Astrocyte (in vitro differentiated cells and primary cell): ENCODE data around the gene FBXL4. TPM values are rescaled to one million over a fixed set of nuclear protein-coding genes. Genes with fewer than 3 reads are reported as not detected.

Experiments used
- DNase-seq: peaks from one replicate; pipeline ENCODE4 v3.0.0-alpha.2; 2010; ENCODE audit warnings: low read depth
- FAIRE-seq: peaks from 2 replicates; lab custom pipeline; 2011; peaks lifted over from hg19 to GRCh38; lab: Jason Lieb, UNC
- H2AFZ ChIP-seq: 2 replicates; pipeline ENCODE4 v1.6.0; 2012; ENCODE audit warnings: low read depth, low read length, inconsistent platforms
- H3K27ac ChIP-seq: 2 replicates; pipeline ENCODE4 v1.5.1; 2011; ENCODE audit warnings: low read depth, low read length, inconsistent platforms
- H3K27me3 ChIP-seq: 2 replicates; pipeline ENCODE4 v1.6.0; 2011; ENCODE audit warnings: low read length, inconsistent platforms; ENCODE audit not compliant: insufficient read depth
- H3K36me3 ChIP-seq: 2 replicates; pipeline ENCODE4 v1.5.1; 2011; ENCODE audit warnings: low read length, inconsistent platforms; ENCODE audit not compliant: insufficient read depth
- H3K4me1 ChIP-seq: 2 replicates; pipeline ENCODE4 v1.5.1; 2011; ENCODE audit warnings: low read length, inconsistent platforms; ENCODE audit not compliant: insufficient read depth
- H3K4me2 ChIP-seq: 2 replicates; pipeline ENCODE4 v1.6.0; 2012; ENCODE audit warnings: low read length, inconsistent platforms
- H3K4me3 ChIP-seq: 2 replicates; pipeline ENCODE4 v1.5.1; 2011; ENCODE audit warnings: low read depth, mild to moderate bottlenecking, low read length, inconsistent platforms; ENCODE audit not compliant: insufficient read depth
- H3K79me2 ChIP-seq: 2 replicates; pipeline ENCODE4 v1.6.0; 2012; ENCODE audit warnings: mild to moderate bottlenecking, low read length, inconsistent platforms; ENCODE audit not compliant: insufficient read depth
- H3K9ac ChIP-seq: 2 replicates; pipeline ENCODE4 v1.6.0; 2012; ENCODE audit warnings: mild to moderate bottlenecking, low read length, inconsistent platforms
- H3K9me3 ChIP-seq: 2 replicates; pipeline ENCODE4 v1.5.1; 2012; ENCODE audit warnings: low read depth, mild to moderate bottlenecking, low read length, inconsistent platforms; ENCODE audit not compliant: insufficient read depth
- H4K20me1 ChIP-seq: 2 replicates; pipeline ENCODE4 v1.6.0; 2012; ENCODE audit warnings: low read length, inconsistent platforms; ENCODE audit not compliant: insufficient read depth
- H3K27ac Mint-ChIP-seq: one replicate; pipeline ENCODE4 v1.8.0; 2021; ENCODE audit warnings: mild to moderate bottlenecking, mixed read lengths; ENCODE audit not compliant: unreplicated experiment
- H3K27me3 Mint-ChIP-seq: one replicate; pipeline ENCODE4 v1.8.0; 2021; ENCODE audit warnings: low read depth, mixed read lengths; ENCODE audit not compliant: unreplicated experiment
- H3K36me3 Mint-ChIP-seq: one replicate; pipeline ENCODE4 v1.8.0; 2021; ENCODE audit warnings: low read depth, mixed read lengths; ENCODE audit not compliant: unreplicated experiment
- H3K4me1 Mint-ChIP-seq: one replicate; pipeline ENCODE4 v1.8.0; 2021; ENCODE audit warnings: low read depth, mixed read lengths; ENCODE audit not compliant: unreplicated experiment
- H3K4me3 Mint-ChIP-seq: one replicate; pipeline ENCODE4 v1.8.0; 2021; ENCODE audit warnings: mild to moderate bottlenecking, moderate library complexity, mixed read lengths; ENCODE audit not compliant: unreplicated experiment
- H3K9me3 Mint-ChIP-seq: one replicate; pipeline ENCODE4 v1.8.0; 2021; ENCODE audit warnings: mild to moderate bottlenecking, mixed read lengths; ENCODE audit not compliant: unreplicated experiment
- CTCF ChIP-seq: IDR thresholded peaks from 2 replicates; pipeline ENCODE4 v1.5.1; 2011; ENCODE audit warnings: low read depth, mild to moderate bottlenecking, inconsistent platforms, low read length, moderate library complexity; ENCODE audit not compliant: insufficient read depth
- EZH2 ChIP-seq: IDR thresholded peaks from 2 replicates; pipeline ENCODE4 v1.6.1; 2012; ENCODE audit warnings: mild to moderate bottlenecking, low read length, inconsistent platforms; ENCODE audit not compliant: insufficient read depth
- total RNA-seq: library from RNA; stranded (reverse); gene quantifications from 2 replicates; pipeline ENCODE4 v1.2.1, GENCODE V29; 2021

Gene FBXL4
- total RNA-seq, 1 donor from 2014 or later: 16.1 TPM

GRCh38 chr6:98833307-98834059, 114.3 kb downstream of the FBXL4 start:
- H3K4me3 Mint-ChIP-seq: peak overlapping the region; percentile 87
- no peak for TF ChIP-seq EZH2
- TF ChIP-seq CTCF: no peak
- H3K36me3 Mint-ChIP-seq: no peaks in the 10 kb centered on the region
- Histone ChIP-seq H3K9me3 (no peaks in the 10 kb centered on the region), H3K4me2 (peak overlapping the region; percentile 85), H3K27me3 (peaks cover 65% of the 10 kb centered on the region), H3K79me2 (peaks cover 34% of the 10 kb centered on the region), H3K9ac (peak overlapping the region; percentile 72), H3K4me1 (peaks cover 30% of the 10 kb centered on the region), H3K36me3 (no peaks in the 10 kb centered on the region), H2AFZ (peak overlapping the region; percentile 88), H4K20me1 (peaks cover 8% of the 10 kb centered on the region), H3K4me3 (peak overlapping the region; percentile 64), H3K27ac (peak overlapping the region; percentile 70)
- peaks cover 3% of the 10 kb centered on the region for H3K9me3 Mint-ChIP-seq
- H3K27ac Mint-ChIP-seq: peak overlapping the region; percentile 84
- FAIRE-seq: no peak
- H3K4me1 Mint-ChIP-seq: peaks cover 5% of the 10 kb centered on the region
- H3K27me3 Mint-ChIP-seq: peaks cover 48% of the 10 kb centered on the region
- DNase-seq: peak; percentile 42

- Histone ChIP-seq H3K9ac (peak overlapping the region; percentile 72), H3K4me1 (peaks cover 30% of the 10 kb centered on the region), H3K4me3 (peak overlapping the region; percentile 64), H2AFZ (peak overlapping the region; percentile 88), H3K4me2 (peak overlapping the region; percentile 85), H3K79me2 (peaks cover 29% of the 10 kb centered on the region), H3K36me3 (no peaks in the 10 kb centered on the region), H4K20me1 (peaks cover 8% of the 10 kb centered on the region), H3K27me3 (peaks cover 68% of the 10 kb centered on the region), H3K27ac (peak overlapping the region; percentile 70), H3K9me3 (no peaks in the 10 kb centered on the region)
- H3K27me3 Mint-ChIP-seq: peaks cover 48% of the 10 kb centered on the region
- peaks cover 3% of the 10 kb centered on the region for H3K9me3 Mint-ChIP-seq
- no peak for FAIRE-seq
- TF ChIP-seq EZH2: no peak
- H3K4me1 Mint-ChIP-seq: peaks cover 5% of the 10 kb centered on the region
- peak overlapping the region; percentile 87 for H3K4me3 Mint-ChIP-seq
- peak; percentile 53 for DNase-seq
- H3K36me3 Mint-ChIP-seq: no peaks in the 10 kb centered on the region
- H3K27ac Mint-ChIP-seq: peak overlapping the region; percentile 71
These were observed 114.8 kb downstream of the FBXL4 start for GRCh38 chr6:98833057-98833306.

- H3K27ac ChIP-seq: peak overlapping the region; percentile 70
- Mint-ChIP-seq H3K27ac (peak overlapping the region; percentile 71), H3K4me1 (peaks cover 5% of the 10 kb centered on the region), H3K27me3 (peaks cover 44% of the 10 kb centered on the region), H3K36me3 (no peaks in the 10 kb centered on the region), H3K4me3 (peak overlapping the region; percentile 87), H3K9me3 (peaks cover 3% of the 10 kb centered on the region)
- H3K79me2 ChIP-seq: peaks cover 24% of the 10 kb centered on the region
- no peak for TF ChIP-seq CTCF
- no peak for TF ChIP-seq EZH2
- DNase-seq (peak; percentile 92), FAIRE-seq (no peak)
- peak overlapping the region; percentile 72 for H3K9ac ChIP-seq
- H3K4me1 ChIP-seq: peaks cover 32% of the 10 kb centered on the region
- peak overlapping the region; percentile 88 for H2AFZ ChIP-seq
- H3K36me3 ChIP-seq: no peaks in the 10 kb centered on the region
- H3K9me3 ChIP-seq: no peaks in the 10 kb centered on the region
- H3K4me2 ChIP-seq: peak overlapping the region; percentile 85
- H3K27me3 ChIP-seq: peaks cover 70% of the 10 kb centered on the region
- H4K20me1 ChIP-seq: peaks cover 8% of the 10 kb centered on the region
- H3K4me3 ChIP-seq: peak overlapping the region; percentile 64
These were observed 115.3 kb downstream of the FBXL4 start for GRCh38 chr6:98832284-98833056.
